ENCODE data around the gene LPIN1.

GRCh38 chr2:11872948-11873269 lies 126.5 kb downstream of the LPIN1 start:
- TF ChIP-seq, protein P1, sequence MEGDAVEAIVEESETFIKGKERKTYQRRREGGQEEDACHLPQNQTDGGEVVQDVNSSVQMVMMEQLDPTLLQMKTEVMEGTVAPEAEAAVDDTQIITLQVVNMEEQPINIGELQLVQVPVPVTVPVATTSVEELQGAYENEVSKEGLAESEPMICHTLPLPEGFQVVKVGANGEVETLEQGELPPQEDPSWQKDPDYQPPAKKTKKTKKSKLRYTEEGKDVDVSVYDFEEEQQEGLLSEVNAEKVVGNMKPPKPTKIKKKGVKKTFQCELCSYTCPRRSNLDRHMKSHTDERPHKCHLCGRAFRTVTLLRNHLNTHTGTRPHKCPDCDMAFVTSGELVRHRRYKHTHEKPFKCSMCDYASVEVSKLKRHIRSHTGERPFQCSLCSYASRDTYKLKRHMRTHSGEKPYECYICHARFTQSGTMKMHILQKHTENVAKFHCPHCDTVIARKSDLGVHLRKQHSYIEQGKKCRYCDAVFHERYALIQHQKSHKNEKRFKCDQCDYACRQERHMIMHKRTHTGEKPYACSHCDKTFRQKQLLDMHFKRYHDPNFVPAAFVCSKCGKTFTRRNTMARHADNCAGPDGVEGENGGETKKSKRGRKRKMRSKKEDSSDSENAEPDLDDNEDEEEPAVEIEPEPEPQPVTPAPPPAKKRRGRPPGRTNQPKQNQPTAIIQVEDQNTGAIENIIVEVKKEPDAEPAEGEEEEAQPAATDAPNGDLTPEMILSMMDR (IDR thresholded peaks at IDR 0.05; ENCODE audit: low read depth, low read length): no peak
- TF ChIP-seq EZH2phosphoT487 (IDR thresholded peaks at IDR 0.05; ENCODE audit: low read depth): no peak

Measured in OCI-LY3 (cell line).